ENCODE measurements around the gene EHD2.
"Not testable (repeated sequence)": the region's sequence is repeated elsewhere in the genome, so short reads cannot be mapped to it uniquely, and the experiment has no call there.

The EHD2 gene

GRCh38 chr19:47693489-47693888 is 19.7 kb upstream of the EHD2 start:
- DNase-seq, result no peak

DNA sequence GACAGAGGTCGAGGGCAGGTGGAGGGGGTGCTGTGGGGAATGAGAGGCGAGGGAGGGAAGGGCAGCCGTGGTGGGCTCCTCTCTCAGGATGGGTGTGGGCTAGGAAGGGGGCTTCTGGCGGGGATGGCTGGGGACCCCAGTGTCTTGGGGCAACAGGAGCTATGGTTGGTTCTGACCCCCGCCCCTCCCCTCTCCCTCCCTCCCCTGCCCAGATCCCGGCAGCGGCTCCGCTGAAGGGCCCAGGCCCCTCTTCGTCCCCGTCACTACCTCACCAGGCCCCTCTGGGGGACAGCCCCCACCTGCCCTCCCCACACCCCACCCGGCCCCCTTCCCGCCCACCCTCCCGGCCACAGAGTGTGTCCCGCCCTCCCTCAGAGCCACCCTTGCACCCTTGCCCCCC is 19.3 kb upstream of the EHD2 start:
- DNase-seq, result no peak

DNA sequence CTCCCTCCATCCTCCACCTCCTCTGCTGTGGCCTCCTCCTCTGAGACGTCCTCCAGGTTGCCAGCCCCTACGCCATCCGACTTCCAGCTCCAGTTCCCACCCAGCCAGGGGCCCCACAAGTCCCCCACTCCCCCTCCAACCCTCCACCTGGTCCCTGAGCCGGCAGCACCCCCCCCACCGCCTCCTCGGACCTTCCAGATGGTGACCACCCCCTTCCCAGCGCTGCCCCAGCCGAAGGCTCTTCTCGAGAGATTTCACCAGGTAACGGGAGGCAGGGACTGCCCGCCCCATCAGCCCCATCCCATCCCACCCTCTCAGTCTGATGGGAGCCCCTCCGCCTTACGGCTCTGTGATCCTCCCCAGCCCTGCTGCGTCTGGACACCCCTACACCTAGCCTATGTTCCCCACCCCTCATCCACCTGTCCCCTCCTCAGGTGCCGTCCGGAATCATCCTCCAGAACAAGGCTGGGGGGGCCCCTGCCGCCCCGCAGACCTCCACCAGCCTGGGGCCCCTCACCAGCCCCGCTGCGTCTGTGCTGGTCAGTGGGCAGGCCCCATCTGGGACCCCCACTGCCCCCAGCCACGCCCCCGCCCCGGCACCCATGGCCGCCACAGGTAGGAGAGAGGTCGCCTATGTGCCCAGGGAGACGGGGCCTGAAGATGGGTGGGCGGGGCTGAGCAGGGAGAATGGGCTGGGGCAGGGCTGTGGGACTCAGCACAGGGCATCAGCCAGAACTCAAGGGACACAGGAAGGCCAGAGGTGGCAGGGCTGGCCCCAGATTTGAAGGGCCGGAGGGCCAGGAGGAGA is 18.6 kb upstream of the EHD2 start:
- no peak for DNase-seq

DNA sequence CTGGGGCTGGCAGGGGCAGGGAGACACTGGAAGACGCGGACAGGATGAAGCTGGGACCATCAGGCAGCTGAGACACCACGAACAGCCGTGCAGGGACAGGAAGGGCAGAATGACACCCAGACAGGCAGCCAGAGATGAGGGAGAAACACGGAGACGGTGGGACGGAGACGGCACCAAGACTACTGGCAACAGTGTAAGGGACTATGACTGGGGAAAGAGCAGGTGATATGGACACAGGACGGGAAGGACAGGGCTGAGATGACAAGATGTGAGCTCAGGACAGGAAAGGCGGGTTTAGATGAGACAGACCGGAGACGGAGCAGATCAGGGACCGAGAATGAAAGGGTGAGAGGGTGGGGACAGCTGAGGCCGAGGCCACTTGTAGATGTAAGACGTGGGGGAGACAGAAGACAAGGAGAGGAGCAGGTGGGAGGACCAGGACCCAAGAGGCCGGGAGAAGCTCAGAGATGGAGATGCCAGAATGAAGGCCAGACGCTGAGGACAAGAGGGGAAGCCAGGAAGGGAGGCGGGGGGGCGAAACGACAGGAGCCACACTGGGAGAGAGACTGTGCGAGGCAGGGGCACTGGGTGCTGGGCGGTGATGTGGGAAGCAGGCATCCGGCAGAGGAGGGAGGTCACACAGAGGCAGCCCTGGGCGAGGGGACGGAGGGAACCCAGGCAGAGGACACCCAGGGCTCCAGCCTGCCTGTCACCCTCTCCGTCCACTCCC is 17.5 kb upstream of the EHD2 start:
- no peak for DNase-seq

GRCh38 chr19:47696635-47697034 is 16.6 kb upstream of the EHD2 start:
- DNase-seq, result no peak

- no peak for DNase-seq
Measured at GRCh38 chr19:47697863-47698609, 15.2 kb upstream of the EHD2 start.

DNA sequence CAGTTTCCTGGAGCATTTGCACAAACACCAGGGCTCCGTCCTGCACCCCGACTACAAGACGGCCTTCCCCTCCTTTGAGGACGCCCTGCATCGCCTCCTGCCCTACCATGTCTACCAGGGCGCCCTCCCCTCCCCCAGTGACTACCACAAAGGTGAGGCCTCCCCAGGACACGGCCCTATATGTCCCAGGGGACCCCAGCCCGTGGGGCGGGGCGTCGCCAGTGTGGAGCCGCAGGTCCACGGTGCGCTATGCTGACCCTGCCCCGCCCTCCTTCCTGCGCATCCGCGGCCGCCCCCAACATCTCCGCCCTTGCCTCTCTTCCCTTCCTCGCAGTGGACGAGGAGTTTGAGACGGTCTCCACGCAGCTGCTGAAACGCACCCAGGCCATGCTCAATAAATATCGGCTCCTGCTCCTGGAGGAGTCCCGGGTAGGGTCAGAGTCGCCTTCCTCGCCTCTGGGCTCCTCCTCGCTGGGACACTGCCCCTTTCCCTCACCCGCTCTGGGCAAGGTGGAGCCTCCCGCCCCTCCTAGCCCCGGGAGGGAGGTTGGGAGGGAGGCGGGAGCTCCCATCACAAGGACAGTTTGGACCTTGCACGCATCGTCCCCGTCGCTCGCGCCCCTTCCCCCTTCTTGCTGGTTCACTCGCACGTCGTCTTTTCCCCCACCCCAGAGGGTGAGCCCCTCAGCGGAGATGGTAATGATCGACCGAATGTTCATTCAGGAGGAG is 14.4 kb upstream of the EHD2 start:
- DNase-seq, result no peak

DNA sequence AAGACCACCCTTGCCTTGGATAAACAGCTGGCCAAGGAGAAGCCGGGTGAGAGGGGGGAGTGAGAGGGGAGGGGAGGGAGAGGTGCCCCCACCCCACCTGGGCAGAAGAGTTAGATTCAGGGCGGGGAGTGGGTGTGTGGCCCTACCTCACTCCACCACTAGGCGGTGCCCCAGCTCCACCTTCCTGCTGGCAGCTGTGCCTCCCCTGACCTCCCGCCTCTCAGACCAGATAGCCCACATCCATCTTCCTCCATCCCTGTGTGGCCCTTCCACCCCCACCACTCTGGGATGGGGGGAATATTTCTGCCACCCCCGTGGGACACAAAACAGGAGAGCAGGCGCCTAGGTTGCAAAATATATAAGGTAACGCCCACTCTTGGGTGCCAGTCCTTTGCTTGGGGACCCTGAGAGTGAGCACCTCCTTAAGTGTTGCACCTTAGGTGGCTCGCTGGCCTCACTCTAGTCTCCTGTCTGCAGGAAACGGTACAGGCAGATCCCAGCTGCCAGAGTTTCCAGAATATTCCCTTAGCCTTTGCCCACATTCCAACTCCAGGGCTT is 13.8 kb upstream of the EHD2 start:
- no peak for DNase-seq

GRCh38 chr19:47700934-47701716 is 12.1 kb upstream of the EHD2 start:
- DNase-seq, result no peak

GRCh38 chr19:47701717-47702552 is 11.3 kb upstream of the EHD2 start:
- DNase-seq, result no peak

DNA sequence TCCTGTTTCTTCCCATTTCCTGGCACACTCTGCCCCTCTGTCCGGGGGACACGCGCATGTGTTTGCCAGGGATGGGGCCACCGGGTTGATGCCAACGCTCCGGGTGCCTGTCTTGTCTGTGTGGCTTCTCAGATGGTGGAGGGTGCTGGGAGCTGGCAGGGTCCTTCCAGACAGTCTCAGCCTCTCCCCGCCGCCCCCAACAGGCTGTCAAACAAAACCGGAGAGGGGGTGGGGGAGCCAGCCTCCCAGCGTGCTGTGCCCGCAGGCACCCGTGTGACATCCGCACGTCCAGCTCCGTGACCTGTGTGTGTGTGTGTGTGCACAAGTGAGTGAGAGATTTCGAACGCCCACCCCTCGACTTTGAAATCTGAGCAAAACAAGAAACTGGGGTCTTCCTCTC is 10.6 kb upstream of the EHD2 start:
- no peak for DNase-seq

- no peak for DNase-seq
Measured at GRCh38 chr19:47703301-47703700, 9.9 kb upstream of the EHD2 start.

DNA sequence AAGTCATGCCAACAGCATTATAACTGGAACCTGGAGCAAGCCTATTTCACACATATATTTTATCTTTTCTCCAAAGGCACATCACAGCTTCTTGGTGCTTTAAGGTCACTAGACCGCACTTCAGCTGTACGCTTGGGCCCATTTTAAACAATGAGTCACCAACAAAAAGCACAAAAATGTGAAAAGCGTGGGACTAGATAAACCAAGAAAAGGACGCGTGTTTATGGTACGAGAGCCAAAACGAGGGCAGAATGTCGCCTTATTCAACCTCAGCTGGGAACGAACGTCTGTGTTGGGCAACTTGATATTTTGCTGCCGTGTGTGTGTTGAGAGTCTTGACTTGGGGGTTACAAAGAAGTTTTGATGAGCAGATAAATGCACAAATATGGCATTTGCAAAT is 9.2 kb upstream of the EHD2 start:
- no peak for DNase-seq

GRCh38 chr19:47704656-47705055 is 8.6 kb upstream of the EHD2 start:
- no peak for DNase-seq

- DNase-seq, result no peak
Measured at GRCh38 chr19:47707135-47707925, 5.9 kb upstream of the EHD2 start.

- no peak for DNase-seq
Measured at GRCh38 chr19:47711652-47712242, 1.5 kb upstream of the EHD2 start.

DNA sequence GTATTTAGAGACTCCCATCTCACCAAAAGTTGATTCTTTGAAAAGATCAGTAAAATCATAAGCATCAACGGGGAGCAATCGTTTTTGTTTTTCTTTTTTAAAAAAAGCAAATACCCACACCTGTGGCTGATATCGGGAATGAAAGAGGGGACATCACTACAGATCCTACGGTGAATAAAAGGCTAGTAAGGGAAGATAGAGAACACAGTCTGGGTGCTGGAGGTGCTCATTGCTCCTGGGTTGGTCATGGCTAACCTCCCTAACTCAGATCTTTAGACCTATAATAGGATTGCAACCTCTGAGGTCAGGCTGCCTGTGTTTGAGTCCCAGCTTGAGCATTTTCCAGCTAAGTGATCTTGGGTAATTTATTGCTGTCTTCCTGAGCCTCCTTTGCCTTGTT is 1.1 kb downstream of the EHD2 start:
- DNase-seq, result no peak

- not testable (repeated sequence) for DNase-seq
Measured at GRCh38 chr19:47714855-47715254, 1.6 kb downstream of the EHD2 start.

DNA sequence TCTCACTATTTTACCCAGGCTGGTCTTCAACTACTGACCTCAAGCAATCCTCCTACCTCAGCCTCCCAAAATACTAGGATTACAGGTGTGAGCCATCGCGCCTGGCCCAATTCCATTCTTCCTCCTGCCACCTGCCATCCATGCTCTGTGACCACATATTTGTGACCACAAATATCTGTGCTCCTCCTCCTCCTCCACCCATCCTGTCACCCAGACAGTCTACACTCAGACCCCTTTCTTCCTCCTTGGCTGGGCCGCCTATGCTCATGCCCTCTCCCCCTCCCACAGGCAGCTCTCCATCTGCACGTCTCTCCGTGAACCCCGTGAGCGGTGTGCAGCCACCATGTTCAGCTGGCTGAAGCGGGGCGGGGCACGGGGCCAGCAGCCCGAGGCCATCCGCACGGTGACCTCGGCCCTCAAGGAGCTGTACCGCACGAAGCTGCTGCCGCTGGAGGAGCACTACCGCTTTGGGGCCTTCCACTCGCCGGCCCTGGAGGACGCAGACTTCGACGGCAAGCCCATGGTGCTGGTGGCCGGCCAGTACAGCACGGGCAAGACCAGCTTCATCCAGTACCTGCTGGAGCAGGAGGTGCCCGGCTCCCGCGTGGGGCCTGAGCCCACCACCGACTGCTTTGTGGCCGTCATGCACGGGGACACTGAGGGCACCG is 3.2 kb downstream of the EHD2 start:
- DNase-seq, result no peak

Data from NCI-H187 treated with DMSO at 0.1 percent for 48 hours (cell line).